Measurements from ENCODE around the gene COL11A1. TPM values are rescaled to one million over a fixed set of nuclear protein-coding genes. Genes with fewer than 3 reads are reported as not detected.

The COL11A1 gene
- total and polyA plus RNA-seq, 9 of the 15 experiments (the other 6 are each of a cell fraction or from before 2014, with no cell fraction given) = 0.07 TPM; not detected in 8

- Histone ChIP-seq H4K20me1 (replicated peaks; ENCODE audit: control insufficient read depth, insufficient read depth, low read length) (no peaks in the 10 kb centered on the region), H3K27me3 (ENCODE audit: control insufficient read depth in 2 of 2, insufficient read depth in 2 of 2, low read length in 2 of 2) (no peaks in the 10 kb centered on the region), H2AFZ (ENCODE audit: low read depth, low read length) (no peak overlapping the region), H3K9ac (ENCODE audit: insufficient read depth in 1 of 2, low read depth in 2 of 2, low read length in 2 of 2) (no peak overlapping the region), H3K4me1 (replicated peaks in 1 of 2; ENCODE audit: control insufficient read depth in 2 of 2, insufficient read depth in 2 of 2, low read length in 2 of 2) (no peaks in the 10 kb centered on the region), H3K9me3 (replicated peaks; ENCODE audit: control insufficient read depth, insufficient read depth, low read depth, low read length) (no peaks in the 10 kb centered on the region; the same call in 1 of the 2 replicates), H3K36me3 (ENCODE audit: control insufficient read depth, insufficient read depth, low read length) (no peaks in the 10 kb centered on the region), H3K4me3 (no peak overlapping the region), H3K9me1 (ENCODE audit: control insufficient read depth, insufficient read depth, low read length) (no peaks in the 10 kb centered on the region), H3K27ac (ENCODE audit: extremely low read depth, low read depth, low read length) (no peak overlapping the region), H3K79me2 (ENCODE audit: control insufficient read depth, insufficient read depth, low read length) (no peaks in the 10 kb centered on the region), H3K4me2 (ENCODE audit: insufficient read depth, low read length) (no peak overlapping the region)
- DNase-seq (ENCODE audit: extremely low read depth in 1 of 4, low spot score in 3 of 4) = no peak
- no peak for TF ChIP-seq EP400 (IDR thresholded peaks at IDR 0.05)
- no peak for TF ChIP-seq PHF21A (IDR thresholded peaks at IDR 0.05; ENCODE audit: borderline replicate concordance, low read depth)
- TF ChIP-seq NR1H2 (CRISPR knock-in tag; IDR thresholded peaks at IDR 0.05) = no peak
- TF ChIP-seq SUPT5H (IDR thresholded peaks at IDR 0.05) = no peak
- TF ChIP-seq LCOR (CRISPR knock-in tag; IDR thresholded peaks at IDR 0.05) = no peak
- TF ChIP-seq KAT2B (IDR thresholded peaks at IDR 0.05; ENCODE audit: low read depth, low read length) = no peak
- TF ChIP-seq RB1 (IDR thresholded peaks at IDR 0.05; ENCODE audit: low read depth) = no peak
- TF ChIP-seq SREBF2 (CRISPR knock-in tag; IDR thresholded peaks at IDR 0.05) = no peak
- no peak for TF ChIP-seq ESRRA (IDR thresholded peaks at IDR 0.05; ENCODE audit: borderline replicate concordance, low read depth)
- TF ChIP-seq, protein P1, sequence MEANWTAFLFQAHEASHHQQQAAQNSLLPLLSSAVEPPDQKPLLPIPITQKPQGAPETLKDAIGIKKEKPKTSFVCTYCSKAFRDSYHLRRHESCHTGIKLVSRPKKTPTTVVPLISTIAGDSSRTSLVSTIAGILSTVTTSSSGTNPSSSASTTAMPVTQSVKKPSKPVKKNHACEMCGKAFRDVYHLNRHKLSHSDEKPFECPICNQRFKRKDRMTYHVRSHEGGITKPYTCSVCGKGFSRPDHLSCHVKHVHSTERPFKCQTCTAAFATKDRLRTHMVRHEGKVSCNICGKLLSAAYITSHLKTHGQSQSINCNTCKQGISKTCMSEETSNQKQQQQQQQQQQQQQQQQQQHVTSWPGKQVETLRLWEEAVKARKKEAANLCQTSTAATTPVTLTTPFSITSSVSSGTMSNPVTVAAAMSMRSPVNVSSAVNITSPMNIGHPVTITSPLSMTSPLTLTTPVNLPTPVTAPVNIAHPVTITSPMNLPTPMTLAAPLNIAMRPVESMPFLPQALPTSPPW (CRISPR knock-in tag; IDR thresholded peaks at IDR 0.05) = no peak
- no peak for TF ChIP-seq ZFP1 (CRISPR knock-in tag; IDR thresholded peaks at IDR 0.05)
- TF ChIP-seq CBX1 (IDR thresholded peaks at IDR 0.05; ENCODE audit: low read depth) = no peak
- in situ Hi-C loops (cut with MboI) (no loop called here), intact Hi-C loops (cut with micrococcal nuclease) (no loop called here)
- FAIRE-seq = no peak
- ATAC-seq = no peak
- WGBS (ENCODE audit: insufficient coverage, low coverage, missing lambda C conversion rate) = 2% methylated on average over 3 of the region's 3 CpGs
- CTCF ChIA-PET (ENCODE audit: low intra/inter-chr PET ratio) = no interaction called here
- no TSS peak for BruUV-seq (replicated peaks)
- POLR2A ChIA-PET = no interaction called here
These were observed 256.7 kb downstream of the COL11A1 start for GRCh38 chr1:102851616-102852015.
